ENCODE data around the gene PAX7.

PAX7 gene

DNA sequence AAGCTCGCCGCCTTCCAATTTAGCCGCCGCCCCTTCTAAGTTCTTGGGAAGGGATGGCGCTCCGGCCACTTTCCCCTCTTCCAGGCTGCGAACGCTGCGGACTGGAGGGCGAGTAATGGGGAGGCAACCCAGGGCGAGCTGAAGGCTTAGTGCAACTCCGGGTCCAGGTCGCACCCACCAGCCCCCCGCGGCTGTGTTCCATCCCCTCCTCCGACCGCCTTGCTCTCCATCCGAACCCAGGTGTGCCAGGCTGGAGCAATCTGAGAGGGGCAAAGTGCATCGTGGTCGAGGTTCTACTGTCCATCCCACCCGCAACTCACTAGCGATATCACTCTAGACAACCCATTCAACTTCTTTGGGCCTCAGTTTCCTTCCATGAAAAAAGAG, 13.4 kb downstream of the PAX7 start:
- no peaks in the 10 kb centered on the region for H3K79me2 ChIP-seq (ENCODE audit: low read length)
- no peaks in the 10 kb centered on the region for H3K36me3 ChIP-seq (replicated peaks; ENCODE audit: low read depth, low read length)
- no peaks in the 10 kb centered on the region for H3K4me1 ChIP-seq (ENCODE audit: low read length)
- no peak overlapping the region for H3K4me3 ChIP-seq (ENCODE audit: low read length)
- no peak overlapping the region for H3K9ac ChIP-seq (ENCODE audit: low read length)
- H3K9me3 ChIP-seq (ENCODE audit: insufficient read depth, low read length) = no peaks in the 10 kb centered on the region
- TF ChIP-seq EZH2phosphoT487 (IDR thresholded peaks at IDR 0.05; ENCODE audit: low read depth) = no peak
- TF ChIP-seq, protein P1, sequence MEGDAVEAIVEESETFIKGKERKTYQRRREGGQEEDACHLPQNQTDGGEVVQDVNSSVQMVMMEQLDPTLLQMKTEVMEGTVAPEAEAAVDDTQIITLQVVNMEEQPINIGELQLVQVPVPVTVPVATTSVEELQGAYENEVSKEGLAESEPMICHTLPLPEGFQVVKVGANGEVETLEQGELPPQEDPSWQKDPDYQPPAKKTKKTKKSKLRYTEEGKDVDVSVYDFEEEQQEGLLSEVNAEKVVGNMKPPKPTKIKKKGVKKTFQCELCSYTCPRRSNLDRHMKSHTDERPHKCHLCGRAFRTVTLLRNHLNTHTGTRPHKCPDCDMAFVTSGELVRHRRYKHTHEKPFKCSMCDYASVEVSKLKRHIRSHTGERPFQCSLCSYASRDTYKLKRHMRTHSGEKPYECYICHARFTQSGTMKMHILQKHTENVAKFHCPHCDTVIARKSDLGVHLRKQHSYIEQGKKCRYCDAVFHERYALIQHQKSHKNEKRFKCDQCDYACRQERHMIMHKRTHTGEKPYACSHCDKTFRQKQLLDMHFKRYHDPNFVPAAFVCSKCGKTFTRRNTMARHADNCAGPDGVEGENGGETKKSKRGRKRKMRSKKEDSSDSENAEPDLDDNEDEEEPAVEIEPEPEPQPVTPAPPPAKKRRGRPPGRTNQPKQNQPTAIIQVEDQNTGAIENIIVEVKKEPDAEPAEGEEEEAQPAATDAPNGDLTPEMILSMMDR (IDR thresholded peaks at IDR 0.05; ENCODE audit: low read depth, low read length) = no peak
- H3K27me3 ChIP-seq (ENCODE audit: low read depth, low read length) = no peaks in the 10 kb centered on the region
- no peak overlapping the region for H3K4me2 ChIP-seq (ENCODE audit: low read length)
- H4K20me1 ChIP-seq (ENCODE audit: insufficient read depth, low read length) = no peaks in the 10 kb centered on the region
- H2AFZ ChIP-seq (ENCODE audit: low read depth, low read length) = no peak overlapping the region
- H3K27ac ChIP-seq (ENCODE audit: low read length) = no peak overlapping the region

DNA sequence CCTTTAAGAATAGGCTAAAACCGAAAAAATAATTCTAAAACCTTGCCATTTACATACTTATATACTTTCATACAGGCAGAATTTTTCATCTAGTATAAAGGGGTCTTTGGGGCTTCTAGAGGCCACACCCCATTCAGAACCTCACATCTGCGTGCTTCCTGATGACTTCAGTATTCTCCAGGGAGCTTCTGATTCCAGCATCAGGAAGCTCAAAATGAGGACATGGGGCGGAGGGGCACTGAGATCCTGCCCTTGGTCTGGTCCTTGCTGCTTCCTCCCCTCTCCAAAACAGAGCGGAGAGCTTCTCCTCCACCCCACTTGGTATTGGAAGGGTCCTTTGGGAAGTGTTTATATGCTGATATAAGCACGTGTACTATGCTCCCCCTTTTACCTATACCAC, 13.8 kb downstream of the PAX7 start:
- H3K79me2 ChIP-seq (ENCODE audit: low read length) = no peaks in the 10 kb centered on the region
- H3K4me2 ChIP-seq (ENCODE audit: low read length) = no peak overlapping the region
- no peaks in the 10 kb centered on the region for H4K20me1 ChIP-seq (ENCODE audit: insufficient read depth, low read length)
- H2AFZ ChIP-seq (ENCODE audit: low read depth, low read length) = no peak overlapping the region
- H3K9ac ChIP-seq (ENCODE audit: low read length) = no peak overlapping the region
- no peak overlapping the region for H3K27ac ChIP-seq (ENCODE audit: low read length)
- no peak overlapping the region for H3K4me3 ChIP-seq (ENCODE audit: low read length)
- H3K27me3 ChIP-seq (ENCODE audit: low read depth, low read length) = no peaks in the 10 kb centered on the region
- no peaks in the 10 kb centered on the region for H3K9me3 ChIP-seq (ENCODE audit: insufficient read depth, low read length)
- H3K4me1 ChIP-seq (ENCODE audit: low read length) = no peaks in the 10 kb centered on the region
- TF ChIP-seq, protein P1 (IDR thresholded peaks at IDR 0.05; ENCODE audit: low read depth, low read length) = no peak
- no peak for TF ChIP-seq EZH2phosphoT487 (IDR thresholded peaks at IDR 0.05; ENCODE audit: low read depth)
- no peaks in the 10 kb centered on the region for H3K36me3 ChIP-seq (replicated peaks; ENCODE audit: low read depth, low read length)

DNA sequence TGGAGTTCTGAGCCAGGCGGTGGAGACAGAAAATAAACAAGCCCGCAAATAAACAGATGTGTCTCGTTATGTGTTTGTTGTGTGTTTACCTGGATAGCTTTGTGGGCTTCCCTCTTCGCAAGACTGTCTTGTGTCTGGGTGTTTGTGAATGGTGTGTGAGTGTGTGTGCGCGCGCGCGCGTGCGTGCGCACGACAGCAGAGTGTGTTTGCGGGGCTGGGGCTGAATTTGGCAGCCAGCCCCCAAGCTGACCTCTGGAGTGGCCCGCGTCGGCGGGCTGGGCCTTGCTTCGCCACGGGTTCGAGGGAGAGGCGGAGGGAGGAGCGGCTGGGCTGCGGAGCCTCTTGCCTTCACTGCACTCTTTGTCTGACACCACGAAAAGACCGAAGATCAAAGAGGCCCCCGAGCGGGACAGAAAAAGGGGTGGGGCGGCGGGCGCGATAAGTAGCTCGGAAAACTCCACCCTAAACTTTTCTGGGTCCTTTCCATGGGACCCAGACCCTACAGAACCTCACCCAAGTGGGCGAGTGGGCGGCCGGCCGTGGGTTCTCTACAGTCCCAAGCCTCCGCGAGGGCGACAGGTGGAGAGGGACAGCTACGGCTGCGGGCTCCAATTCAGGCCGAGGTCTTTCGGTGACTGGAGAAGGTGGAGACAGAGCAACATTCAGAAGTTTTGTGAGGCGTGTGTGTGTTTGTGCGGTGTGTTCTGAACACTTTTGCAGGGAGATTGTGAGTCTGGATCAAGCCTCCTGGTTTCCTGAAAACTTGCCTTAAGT, 14.5 kb downstream of the PAX7 start:
- H3K4me3 ChIP-seq (ENCODE audit: low read length) = no peak overlapping the region
- no peaks in the 10 kb centered on the region for H3K9me3 ChIP-seq (ENCODE audit: insufficient read depth, low read length)
- no peaks in the 10 kb centered on the region for H3K79me2 ChIP-seq (ENCODE audit: low read length)
- H2AFZ ChIP-seq (ENCODE audit: low read depth, low read length) = no peak overlapping the region
- no peaks in the 10 kb centered on the region for H3K27me3 ChIP-seq (ENCODE audit: low read depth, low read length)
- TF ChIP-seq, protein P1 (IDR thresholded peaks at IDR 0.05; ENCODE audit: low read depth, low read length) = no peak
- no peak for TF ChIP-seq EZH2phosphoT487 (IDR thresholded peaks at IDR 0.05; ENCODE audit: low read depth)
- H3K36me3 ChIP-seq (replicated peaks; ENCODE audit: low read depth, low read length) = no peaks in the 10 kb centered on the region
- no peak overlapping the region for H3K4me2 ChIP-seq (ENCODE audit: low read length)
- no peaks in the 10 kb centered on the region for H3K4me1 ChIP-seq (ENCODE audit: low read length)
- no peak overlapping the region for H3K9ac ChIP-seq (ENCODE audit: low read length)
- no peaks in the 10 kb centered on the region for H4K20me1 ChIP-seq (ENCODE audit: insufficient read depth, low read length)
- no peak overlapping the region for H3K27ac ChIP-seq (ENCODE audit: low read length)

DNA sequence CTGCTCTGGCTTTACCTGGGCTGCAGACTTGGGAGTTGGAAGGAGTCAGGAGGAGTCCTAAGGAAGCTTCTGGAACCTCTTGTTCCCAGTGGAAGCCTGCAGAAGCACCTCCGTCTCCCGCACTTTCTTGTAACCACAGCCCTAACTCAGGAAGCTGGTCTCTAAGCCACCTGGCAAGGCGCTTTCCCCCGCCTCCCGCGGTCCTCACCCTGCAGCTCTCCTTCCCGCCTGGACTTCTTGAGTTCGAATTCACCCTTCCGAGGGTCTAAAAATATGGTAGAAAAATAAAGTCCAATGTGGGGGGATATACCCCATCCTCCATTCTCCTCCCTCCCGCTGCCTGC, 15.1 kb downstream of the PAX7 start:
- H3K27ac ChIP-seq (ENCODE audit: low read length) = no peak overlapping the region
- TF ChIP-seq, protein P1 (IDR thresholded peaks at IDR 0.05; ENCODE audit: low read depth, low read length) = no peak
- no peak for TF ChIP-seq EZH2phosphoT487 (IDR thresholded peaks at IDR 0.05; ENCODE audit: low read depth)
- no peak overlapping the region for H3K9ac ChIP-seq (ENCODE audit: low read length)
- H3K9me3 ChIP-seq (ENCODE audit: insufficient read depth, low read length) = no peaks in the 10 kb centered on the region
- H3K27me3 ChIP-seq (ENCODE audit: low read depth, low read length) = no peaks in the 10 kb centered on the region
- no peaks in the 10 kb centered on the region for H4K20me1 ChIP-seq (ENCODE audit: insufficient read depth, low read length)
- H3K4me2 ChIP-seq (ENCODE audit: low read length) = no peak overlapping the region
- no peak overlapping the region for H3K4me3 ChIP-seq (ENCODE audit: low read length)
- H3K36me3 ChIP-seq (replicated peaks; ENCODE audit: low read depth, low read length) = no peaks in the 10 kb centered on the region
- no peak overlapping the region for H2AFZ ChIP-seq (ENCODE audit: low read depth, low read length)
- no peaks in the 10 kb centered on the region for H3K4me1 ChIP-seq (ENCODE audit: low read length)
- no peaks in the 10 kb centered on the region for H3K79me2 ChIP-seq (ENCODE audit: low read length)
